Esophagus muscularis mucosa (tissue), 4 donors: Measurements from ENCODE around the gene PEX5L. TPM values are rescaled to one million over a fixed set of nuclear protein-coding genes. Genes with fewer than 3 reads are reported as not detected.

Source experiments
- DNase-seq: peaks from one replicate; pipeline ENCODE4 v3.0.0-alpha.2; 2017; ENCODE audit errors: extremely low spot score
- H3K27ac ChIP-seq, 4 donors: fragments of 200-600 bp; sonication (generic); replicated peaks in 1 of 4; 1 replicate in 3 of 4; 2 replicates in 1 of 4; pipeline ENCODE4 v1.5.1; 2016 to 2019; ENCODE audit warnings: mild to moderate bottlenecking in 1 of 4
- H3K27me3 ChIP-seq, 4 donors: fragments of 200-600 bp; sonication (generic); one replicate each; pipeline versions ENCODE4 v1.5.1 to v1.6.0; 2016 to 2019
- H3K36me3 ChIP-seq, 4 donors: fragments of 200-600 bp; sonication (generic); one replicate each; pipeline ENCODE4 v1.5.1; 2016 to 2019
- H3K4me1 ChIP-seq, 4 donors: fragments of 200-600 bp; sonication (generic); one replicate each; pipeline ENCODE4 v1.5.1; 2016 to 2019
- H3K4me3 ChIP-seq, 4 donors: fragments of 200-600 bp; sonication (generic); 1 replicate in 2 of 4; 2 replicates in 2 of 4; pipeline ENCODE4 v1.5.1; 2016 to 2019; ENCODE audit warnings: mild to moderate bottlenecking in 4 of 4, moderate library complexity in 1 of 4
- H3K9me3 ChIP-seq, 4 donors: fragments of 200-600 bp; sonication (generic); 1 replicate in 3 of 4; 2 replicates in 1 of 4; pipeline ENCODE4 v1.5.1; 2016 to 2019
- CTCF ChIP-seq, 3 experiments: fragments of 200-600 bp in 2 of 3; fragments of 450-650 bp in 1 of 3; sonication (generic) in 2 of 3; IDR thresholded peaks; one replicate each; pipeline ENCODE4 v1.5.1; 2017 to 2019; ENCODE audit warnings: antibody characterized with exemption in 3 of 3, mild to moderate bottlenecking in 2 of 3, moderate library complexity in 1 of 3
- EP300 ChIP-seq: sonication (generic); formaldehyde crosslinking; IDR thresholded peaks from one replicate; pipeline ENCODE4 v1.6.1; 2017; ENCODE audit warnings: antibody characterized with exemption
- POLR2A ChIP-seq: fragments of 450-650 bp; IDR thresholded peaks from one replicate; pipeline ENCODE4 v1.6.1; 2017; ENCODE audit warnings: antibody characterized with exemption, moderate library complexity, mild to moderate bottlenecking, low read depth
- POLR2AphosphoS5 ChIP-seq, 2 donors: sonication (generic); formaldehyde crosslinking; IDR thresholded peaks; one replicate each; pipeline ENCODE4 v1.6.1; 2017; ENCODE audit warnings: antibody characterized with exemption in 2 of 2
- WGBS: methylation state at CpG from one replicate; pipeline ENCODE4 v1.1.5; 2018; 5-methylcytosine and 5-hydroxymethylcytosine counted together
- intact Hi-C: fragments of 100-400 bp; cut with DNase I; formaldehyde crosslinking; loops from one replicate; pipeline ENCODE4 v1.15.1; 2023
- total RNA-seq, 4 donors: library from RNA; depleted of rRNA; stranded (reverse); fragments of >200 nt; gene quantifications; one replicate each; pipeline versions ENCODE4 v1.1.0 to v1.2.1, GENCODE V29; 2016

Gene PEX5L
- total RNA-seq, 4 donors from 2014 or later, result 0.06 to 0.78 TPM; not detected in 2

- intact Hi-C loops, result no loop called here
- H3K4me1 ChIP-seq, result no peaks in the 10 kb centered on the region
- H3K36me3 ChIP-seq, result no peaks in the 10 kb centered on the region
- H3K27ac ChIP-seq, result no peak overlapping the region
- no peak for TF ChIP-seq EP300
- no peak for TF ChIP-seq CTCF (IDR thresholded peaks at IDR 0.05)
- H3K9me3 ChIP-seq, result peaks cover 0 to 12% (median 0%) of the 10 kb centered on the region in 4 donors
- no peak overlapping the region for H3K4me3 ChIP-seq
- no peaks in the 10 kb centered on the region for H3K27me3 ChIP-seq
- DNase-seq, result no peak
- WGBS, result 79% methylated on average over 2 of the region's 2 CpGs
Measured at GRCh38 chr3:180002006-180002405, 34.7 kb downstream of the PEX5L start.

GRCh38 chr3:180000500-180000899 is 36.2 kb downstream of the PEX5L start:
- no peak for DNase-seq
- Histone ChIP-seq H3K9me3 (peaks cover 0 to 14% (median 5%) of the 10 kb centered on the region in 4 donors), H3K4me3 (no peak overlapping the region), H3K4me1 (no peaks in the 10 kb centered on the region), H3K36me3 (no peaks in the 10 kb centered on the region), H3K27me3 (no peaks in the 10 kb centered on the region), H3K27ac (no peak overlapping the region)
- WGBS, result 66% methylated on average over 4 of the region's 4 CpGs
- intact Hi-C loops, result no loop called here
- TF ChIP-seq POLR2A (no peak), POLR2AphosphoS5 (IDR thresholded peaks at IDR 0.05) (no peak), CTCF (IDR thresholded peaks at IDR 0.05) (no peak), EP300 (no peak)

- no peak overlapping the region for H3K27ac ChIP-seq
- DNase-seq, result no peak
- no peaks in the 10 kb centered on the region for H3K4me1 ChIP-seq
- peaks cover 0 to 12% (median 5%) of the 10 kb centered on the region in 4 donors for H3K9me3 ChIP-seq
- intact Hi-C loops, result no loop called here
- H3K4me3 ChIP-seq, result no peak overlapping the region
- no peak for TF ChIP-seq POLR2A
- TF ChIP-seq EP300, result no peak
- TF ChIP-seq CTCF (IDR thresholded peaks at IDR 0.05), result no peak
- no peak for TF ChIP-seq POLR2AphosphoS5 (IDR thresholded peaks at IDR 0.05)
- no peaks in the 10 kb centered on the region for H3K27me3 ChIP-seq
- 79% methylated on average over 2 of the region's 2 CpGs for WGBS
- no peaks in the 10 kb centered on the region for H3K36me3 ChIP-seq
Measured at GRCh38 chr3:179995406-179995805, 41.3 kb downstream of the PEX5L start.

- H3K27me3 ChIP-seq, result no peaks in the 10 kb centered on the region
- no peak overlapping the region for H3K4me3 ChIP-seq
- H3K36me3 ChIP-seq, result no peaks in the 10 kb centered on the region
- intact Hi-C loops, result no loop called here
- no peak overlapping the region for H3K27ac ChIP-seq
- WGBS, result 85% methylated on average over 1 of the region's 1 CpG
- TF ChIP-seq EP300 (no peak), POLR2AphosphoS5 (IDR thresholded peaks at IDR 0.05) (no peak), CTCF (IDR thresholded peaks at IDR 0.05) (no peak), POLR2A (no peak)
- DNase-seq, result no peak
- H3K9me3 ChIP-seq, result peaks cover 0 to 7% (median 4%) of the 10 kb centered on the region in 4 donors
- no peaks in the 10 kb centered on the region for H3K4me1 ChIP-seq
Measured at GRCh38 chr3:179991883-179992282, 44.9 kb downstream of the PEX5L start.

GRCh38 chr3:179991104-179991503 is 45.6 kb downstream of the PEX5L start:
- 78% methylated on average over 4 of the region's 4 CpGs for WGBS
- H3K4me1 ChIP-seq, result no peaks in the 10 kb centered on the region
- no peak overlapping the region for H3K4me3 ChIP-seq
- H3K27me3 ChIP-seq, result no peaks in the 10 kb centered on the region
- TF ChIP-seq EP300 (no peak), CTCF (IDR thresholded peaks at IDR 0.05) (no peak), POLR2AphosphoS5 (IDR thresholded peaks at IDR 0.05) (no peak), POLR2A (no peak)
- no peaks in the 10 kb centered on the region for H3K9me3 ChIP-seq
- H3K27ac ChIP-seq, result no peak overlapping the region
- DNase-seq, result no peak
- H3K36me3 ChIP-seq, result no peaks in the 10 kb centered on the region
- intact Hi-C loops, result no loop called here
